Spleen (tissue), 11 donors: ENCODE data around the gene TBC1D8. TPM values are rescaled to one million over a fixed set of nuclear protein-coding genes. Genes with fewer than 3 reads are reported as not detected.

ENCODE experiments used
- DNase-seq: peaks from one replicate; pipeline ENCODE4 v3.0.0-alpha.2; 2020
- H3K27ac ChIP-seq, 8 donors: fragments of 200-600 bp; sonication (generic) in 7 of 8; 1 replicate in 4 of 8; 2 replicates in 4 of 8; pipeline versions ENCODE4 v1.5.0 to v1.8.0; 2016 to 2021; ENCODE audit warnings: inconsistent platforms in 4 of 8, mild to moderate bottlenecking in 4 of 8, moderate library complexity in 1 of 8
- H3K27me3 ChIP-seq, 7 donors: fragments of 200-600 bp; sonication (generic) in 6 of 7; replicated peaks in 1 of 7; 1 replicate in 4 of 7; 2 replicates in 3 of 7; pipeline versions ENCODE4 v1.5.0 to v1.8.0; 2016 to 2021; ENCODE audit warnings: inconsistent platforms in 3 of 7, mild to moderate bottlenecking in 1 of 7
- H3K36me3 ChIP-seq, 6 donors: fragments of 200-600 bp; sonication (generic) in 5 of 6; 1 replicate in 4 of 6; 2 replicates in 2 of 6; pipeline versions ENCODE4 v1.5.0 to v1.8.0; 2016 to 2021; ENCODE audit warnings: inconsistent platforms in 2 of 6
- H3K4me1 ChIP-seq, 6 donors: fragments of 200-600 bp; sonication (generic) in 5 of 6; 1 replicate in 3 of 6; 2 replicates in 3 of 6; pipeline versions ENCODE4 v1.5.0 to v1.8.0; 2016 to 2021; ENCODE audit warnings: inconsistent platforms in 3 of 6
- H3K4me3 ChIP-seq, 8 donors: fragments of 200-600 bp; sonication (generic) in 7 of 8; 1 replicate in 4 of 8; 2 replicates in 4 of 8; pipeline versions ENCODE4 v1.5.0 to v1.8.0; 2016 to 2021; ENCODE audit warnings: inconsistent platforms in 4 of 8, mild to moderate bottlenecking in 4 of 8, moderate library complexity in 2 of 8
- H3K9me3 ChIP-seq, 8 donors: fragments of 200-600 bp; sonication (generic) in 7 of 8; 1 replicate in 4 of 8; 2 replicates in 4 of 8; pipeline versions ENCODE4 v1.5.0 to v1.8.0; 2016 to 2021; ENCODE audit warnings: inconsistent platforms in 4 of 8
- POLR2A ChIP-seq, 3 donors: fragments of 450-650 bp; IDR thresholded peaks; one replicate each; pipeline ENCODE4 v1.5.1; 2017; ENCODE audit warnings: antibody characterized with exemption in 3 of 3, mild to moderate bottlenecking in 1 of 3
- POLR2AphosphoS5 ChIP-seq, 3 donors: sonication (generic); formaldehyde crosslinking; IDR thresholded peaks; one replicate each; pipeline ENCODE4 v1.5.1; 2017; ENCODE audit warnings: antibody characterized with exemption in 3 of 3
- WGBS, 5 donors: extraction: QIAGEN DNeasy Blood & Tissue Kit in 3 of 5; methylation state at CpG; one replicate each; pipeline versions ENCODE4 v1.1.5 to v1.1.7; 2013 to 2018; 5-methylcytosine and 5-hydroxymethylcytosine counted together
- intact Hi-C: fragments of 100-400 bp; cut with DNase I; formaldehyde crosslinking; loops from one replicate; pipeline ENCODE4 v1.15.0; 2023; ENCODE audit warnings: low total_unique reads
- polyA plus RNA-seq, 3 donors: library from polyadenylated mRNA; stranded (reverse); fragments of 200-250 nt; gene quantifications; one replicate each; pipeline ENCODE4 v1.2.1, GENCODE V29; 2013
- total RNA-seq, 7 donors: library from RNA; depleted of rRNA in 3 of 7; stranded (reverse); fragments of >200 nt in 3 of 7; fragmentation: NEBNext Ultra II Directional in 4 of 7; extraction: Animal tissue kit (Norgen Biotek cat#: 25700) in 4 of 7; gene quantifications; one replicate each; pipeline versions ENCODE4 v1.1.0 to v1.2.1, GENCODE V29; 2016 to 2021
- TF ChIP-seq, protein P1 (sequence below), 11 experiments: fragments of 200-600 bp in 7 of 11; fragments of 450-650 bp in 4 of 11; sonication (generic) in 4 of 11; IDR thresholded peaks in 8 of 11; conservative IDR thresholded peaks in 3 of 11; 1 replicate in 7 of 11; 2 replicates in 4 of 11; pipeline versions ENCODE4 v1.4.0 to v1.8.0; 2016 to 2021; ENCODE audit warnings: antibody characterized with exemption in 11 of 11, inconsistent platforms in 4 of 11, mild to moderate bottlenecking in 1 of 11
- donor health status: healthy with polysubstance abuse.
- donor health status: DM: no; HTN: no; CAD: no; lungs with moderate emphysema.
- donor health status: DM: no; HTN: no; CAD: no.
- donor health status: Bipolar disorder and iron deficiency.
- donor health status: healthy.
- donor health status: DM: no; HTN: no; CAD: no.
- donor health status: DM: yes; HTN: yes; CAD: no.

The TBC1D8 gene
- total and polyA plus RNA-seq, 10 donors = 7.2 to 104 (median 40.5) TPM

DNA sequence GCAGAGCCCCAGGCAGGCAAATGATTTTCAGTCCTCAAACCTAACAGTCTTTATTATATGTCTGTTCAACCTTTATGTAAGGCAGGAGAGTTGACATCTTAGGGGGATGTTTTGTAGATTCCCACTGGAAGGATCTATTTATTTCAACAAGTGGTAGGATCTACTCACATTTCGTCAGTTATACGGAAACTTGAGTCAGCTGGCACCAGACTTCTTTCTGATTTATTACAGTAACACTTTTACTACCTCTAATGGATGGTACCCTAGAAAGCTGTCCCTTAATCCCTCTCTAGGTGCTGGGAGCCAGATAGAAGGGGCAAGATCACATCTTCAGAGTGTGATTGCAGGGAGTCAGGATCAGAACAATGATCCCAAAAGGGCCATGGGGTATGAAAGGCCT, 151.2 kb downstream of the TBC1D8 start:
- Histone ChIP-seq H3K4me3 (no peak overlapping the region), H3K27me3 (no peaks in the 10 kb centered on the region), H3K36me3 (peaks cover 0 to 28% (median 15%) of the 10 kb centered on the region in 6 donors), H3K27ac (no peak overlapping the region), H3K9me3 (no peaks in the 10 kb centered on the region), H3K4me1 (peaks cover 12 to 32% (median 27%) of the 10 kb centered on the region in 6 donors)
- 90 to 99% (median 95%) methylated on average over 2 of the region's 2 CpGs for WGBS, 5 donors
- DNase-seq = no peak
- intact Hi-C loops = loop anchor here (10.0 kb wide), 1 partner anchor 735 kb away; no protein-coding TSS in a partner anchor
- TF ChIP-seq POLR2AphosphoS5 (IDR thresholded peaks at IDR 0.05) (no peak), POLR2A (IDR thresholded peaks at IDR 0.05) (no peak)
- TF ChIP-seq, protein P1, sequence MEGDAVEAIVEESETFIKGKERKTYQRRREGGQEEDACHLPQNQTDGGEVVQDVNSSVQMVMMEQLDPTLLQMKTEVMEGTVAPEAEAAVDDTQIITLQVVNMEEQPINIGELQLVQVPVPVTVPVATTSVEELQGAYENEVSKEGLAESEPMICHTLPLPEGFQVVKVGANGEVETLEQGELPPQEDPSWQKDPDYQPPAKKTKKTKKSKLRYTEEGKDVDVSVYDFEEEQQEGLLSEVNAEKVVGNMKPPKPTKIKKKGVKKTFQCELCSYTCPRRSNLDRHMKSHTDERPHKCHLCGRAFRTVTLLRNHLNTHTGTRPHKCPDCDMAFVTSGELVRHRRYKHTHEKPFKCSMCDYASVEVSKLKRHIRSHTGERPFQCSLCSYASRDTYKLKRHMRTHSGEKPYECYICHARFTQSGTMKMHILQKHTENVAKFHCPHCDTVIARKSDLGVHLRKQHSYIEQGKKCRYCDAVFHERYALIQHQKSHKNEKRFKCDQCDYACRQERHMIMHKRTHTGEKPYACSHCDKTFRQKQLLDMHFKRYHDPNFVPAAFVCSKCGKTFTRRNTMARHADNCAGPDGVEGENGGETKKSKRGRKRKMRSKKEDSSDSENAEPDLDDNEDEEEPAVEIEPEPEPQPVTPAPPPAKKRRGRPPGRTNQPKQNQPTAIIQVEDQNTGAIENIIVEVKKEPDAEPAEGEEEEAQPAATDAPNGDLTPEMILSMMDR (IDR thresholded peaks at IDR 0.05 in 8 of 11, conservative IDR thresholded peaks at IDR 0.05 in 3 of 11) = no peak

DNA sequence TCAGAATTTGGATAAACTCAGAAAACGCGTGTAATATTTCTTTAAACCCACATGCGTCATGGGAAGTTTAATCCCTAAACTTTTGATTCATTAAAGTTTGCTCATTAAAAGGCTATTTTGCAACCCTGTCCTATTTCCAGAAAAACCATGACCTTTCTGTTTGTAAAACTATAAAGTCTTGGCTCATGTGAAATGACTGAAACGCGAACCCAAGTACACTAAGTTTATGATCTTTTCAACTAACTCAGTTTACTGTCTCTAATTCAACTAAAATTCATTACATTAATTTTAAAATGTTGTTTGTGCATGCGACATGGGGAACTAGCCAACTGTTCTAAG, 153.0 kb downstream of the TBC1D8 start:
- no peak overlapping the region for H3K27ac ChIP-seq
- no peaks in the 10 kb centered on the region for H3K27me3 ChIP-seq
- intact Hi-C loops = loop anchor here (10.0 kb wide), 1 partner anchor 733 kb away; no protein-coding TSS in a partner anchor
- WGBS, 5 donors = 83 to 92% (median 85%) methylated on average over 6 of the region's 6 CpGs
- no peaks in the 10 kb centered on the region for H3K9me3 ChIP-seq
- no peak for DNase-seq
- TF ChIP-seq, protein P1 (IDR thresholded peaks at IDR 0.05 in 8 of 11, conservative IDR thresholded peaks at IDR 0.05 in 3 of 11) = no peak
- TF ChIP-seq POLR2A (IDR thresholded peaks at IDR 0.05) (no peak), POLR2AphosphoS5 (IDR thresholded peaks at IDR 0.05) (no peak)
- peaks cover 3 to 14% (median 10%) of the 10 kb centered on the region in 6 donors for H3K4me1 ChIP-seq
- H3K36me3 ChIP-seq = peaks cover 0 to 14% (median under 1%) of the 10 kb centered on the region in 6 donors
- no peak overlapping the region for H3K4me3 ChIP-seq

GRCh38 chr2:100997509-100998234, 153.5 kb downstream of the TBC1D8 start:
- H3K27me3 ChIP-seq = no peaks in the 10 kb centered on the region
- intact Hi-C loops = loop anchor here (10.0 kb wide), 1 partner anchor 733 kb away; no protein-coding TSS in a partner anchor
- peaks cover 0 to 9% (median 5%) of the 10 kb centered on the region in 6 donors for H3K4me1 ChIP-seq
- 90 to 96% (median 92%) methylated on average over 5 of the region's 5 CpGs for WGBS, 5 donors
- DNase-seq = no peak
- peaks cover 0 to 16% (median 0%) of the 10 kb centered on the region in 6 donors for H3K36me3 ChIP-seq
- H3K9me3 ChIP-seq = no peaks in the 10 kb centered on the region
- TF ChIP-seq, protein P1 (IDR thresholded peaks at IDR 0.05 in 8 of 11, conservative IDR thresholded peaks at IDR 0.05 in 3 of 11) = no peak
- TF ChIP-seq POLR2A (IDR thresholded peaks at IDR 0.05) = no peak
- no peak for TF ChIP-seq POLR2AphosphoS5 (IDR thresholded peaks at IDR 0.05)
- H3K4me3 ChIP-seq = no peak overlapping the region
- no peak overlapping the region for H3K27ac ChIP-seq

DNA sequence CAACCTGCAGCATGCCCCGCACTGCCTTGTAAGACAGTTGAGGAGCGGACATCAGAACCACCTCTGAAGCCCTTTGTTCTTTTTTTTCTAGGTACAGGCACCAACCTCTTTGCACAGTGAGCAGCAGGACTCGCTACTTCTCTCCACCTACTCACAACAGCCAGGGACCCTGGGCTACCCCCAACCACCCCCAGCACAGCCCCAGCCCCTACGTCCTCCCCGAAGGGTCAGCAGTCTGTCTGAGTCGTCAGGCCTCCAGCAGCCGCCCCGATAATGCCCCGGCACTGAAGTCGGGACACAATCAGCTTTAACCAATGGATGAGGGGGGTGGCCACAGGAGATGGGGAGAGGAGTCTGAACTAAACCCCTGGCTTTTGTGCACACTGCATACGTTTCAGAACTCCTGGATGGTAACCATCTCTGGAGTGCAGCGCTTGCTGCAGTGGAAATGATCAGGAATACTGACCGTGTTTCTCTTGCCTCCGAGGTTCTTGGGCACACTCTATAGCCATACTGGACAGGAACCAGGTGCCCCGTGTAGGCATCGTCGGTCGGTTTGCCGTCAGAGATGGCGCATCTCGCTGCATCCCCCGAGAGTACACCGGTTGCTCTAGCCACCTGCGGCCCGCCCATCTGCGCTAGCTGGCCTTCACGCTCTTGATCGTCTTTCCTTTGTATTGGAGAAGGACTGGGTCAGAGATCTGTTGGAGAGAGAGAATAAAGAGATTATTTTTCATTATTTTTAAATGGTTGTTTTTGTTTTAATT, 155.7 kb downstream of the TBC1D8 start:
- WGBS, 5 donors = 89 to 96% (median 94%) methylated on average over 28 of the region's 28 CpGs
- intact Hi-C loops = loop anchor here (10.0 kb wide), 1 partner anchor 731 kb away; no protein-coding TSS in a partner anchor
- TF ChIP-seq POLR2AphosphoS5 (IDR thresholded peaks at IDR 0.05) (no peak), POLR2A (IDR thresholded peaks at IDR 0.05) (no peak)
- TF ChIP-seq, protein P1 (IDR thresholded peaks at IDR 0.05 in 8 of 11, conservative IDR thresholded peaks at IDR 0.05 in 3 of 11) = no peak

More for the DNA sequence above, 155.7 kb downstream of the TBC1D8 start:
- Histone ChIP-seq H3K4me1 (peaks cover 0 to 3% (median 0%) of the 10 kb centered on the region in 6 donors), H3K27me3 (no peaks in the 10 kb centered on the region), H3K27ac (no peak overlapping the region), H3K36me3 (peaks cover 0 to 16% (median 0%) of the 10 kb centered on the region in 6 donors), H3K4me3 (no peak overlapping the region), H3K9me3 (no peaks in the 10 kb centered on the region)
- no peak for DNase-seq
